ENCODE results near the gene TMA7.

Gene TMA7

GRCh38 chr3:48419597-48419996 lies 20.5 kb upstream of the TMA7 start:
- H3K4me1 ChIP-seq (ENCODE audit: control insufficient read depth, insufficient read depth, low read length) = no peaks in the 10 kb centered on the region
- no peak for TF ChIP-seq ZNF426 (tag by site-specific recombination; IDR thresholded peaks at IDR 0.05)
- no peak overlapping the region for H3K4me3 ChIP-seq (ENCODE audit: low read depth, low read length)
- H3K36me3 ChIP-seq (ENCODE audit: control insufficient read depth in 2 of 2, insufficient read depth in 1 of 2, low read length in 2 of 2) = peaks cover 0 to 11% of the 10 kb centered on the region in 2 experiments; a peak in 1 of 3 replicates
- CTCF ChIA-PET = interaction anchor here (1.9 kb wide), 1 partner anchor 17 kb away, joined by 10 read pairs; no protein-coding TSS in a partner anchor
- POLR2A ChIA-PET = no interaction called here
- H3K9me3 ChIP-seq (ENCODE audit: control insufficient read depth, insufficient read depth, low read depth, low read length) = no peaks in the 10 kb centered on the region
- H3K27ac ChIP-seq (ENCODE audit: extremely low read depth, low read depth, low read length) = no peak overlapping the region

GRCh38 chr3:48420561-48420960 lies 19.5 kb upstream of the TMA7 start:
- CTCF ChIA-PET = no interaction called here
- no peak overlapping the region for H3K4me3 ChIP-seq (ENCODE audit: low read depth, low read length)
- H3K36me3 ChIP-seq (ENCODE audit: control insufficient read depth in 2 of 2, insufficient read depth in 1 of 2, low read length in 2 of 2) = peaks cover 0 to 1% of the 10 kb centered on the region in 2 experiments; a peak in 1 of 3 replicates
- no peaks in the 10 kb centered on the region for H3K4me1 ChIP-seq (ENCODE audit: control insufficient read depth, insufficient read depth, low read length)
- H3K27ac ChIP-seq (ENCODE audit: extremely low read depth, low read depth, low read length) = no peak overlapping the region
- TF ChIP-seq ZNF324 (tag by site-specific recombination; IDR thresholded peaks at IDR 0.05) = no peak
- TF ChIP-seq ZSCAN23 (tag by site-specific recombination; IDR thresholded peaks at IDR 0.05) = no peak
- no peak for TF ChIP-seq ZNF391 (tag by site-specific recombination; IDR thresholded peaks at IDR 0.05; ENCODE audit: borderline replicate concordance, low read depth)
- TF ChIP-seq ZSCAN30 (tag by site-specific recombination; IDR thresholded peaks at IDR 0.05) = no peak
- TF ChIP-seq ZNF837 (tag by site-specific recombination; IDR thresholded peaks at IDR 0.05) = no peak
- no peak for TF ChIP-seq ZNF274 (IDR thresholded peaks at IDR 0.05; ENCODE audit: low read length)
- TF ChIP-seq ZNF274 (tag by site-specific recombination; IDR thresholded peaks at IDR 0.05; ENCODE audit: borderline replicate concordance) = no peak
- no peak for TF ChIP-seq ZNF138 (tag by site-specific recombination; IDR thresholded peaks at IDR 0.05; ENCODE audit: borderline replicate concordance)
- no peak for TF ChIP-seq HOXA7 (CRISPR knock-in tag; IDR thresholded peaks at IDR 0.05; ENCODE audit: borderline replicate concordance)
- no peak for TF ChIP-seq ZNF132 (tag by site-specific recombination; IDR thresholded peaks at IDR 0.05; ENCODE audit: borderline replicate concordance)
- TF ChIP-seq ZNF146 (tag by site-specific recombination; IDR thresholded peaks at IDR 0.05) = no peak
- no peak for TF ChIP-seq MYNN (tag by site-specific recombination; IDR thresholded peaks at IDR 0.05; ENCODE audit: borderline replicate concordance)
- no peak for TF ChIP-seq ZNF488 (tag by site-specific recombination; IDR thresholded peaks at IDR 0.05)
- H3K9me3 ChIP-seq (ENCODE audit: control insufficient read depth, insufficient read depth, low read depth, low read length) = no peaks in the 10 kb centered on the region
- POLR2A ChIA-PET = no interaction called here

- CTCF ChIA-PET = interaction anchor here (0.7 to 3.3 kb wide), 3 partner anchors 14 to 1007 kb away, joined by 3 to 17 read pairs (median 10); partner anchors contain the start of gene NICN1
Observed at GRCh38 chr3:48422272-48422671, 17.8 kb upstream of the TMA7 start.

More at GRCh38 chr3:48422272-48422671, 17.8 kb upstream of the TMA7 start:
- TF ChIP-seq ZNF776 (tag by site-specific recombination; IDR thresholded peaks at IDR 0.05; ENCODE audit: borderline replicate concordance) (no peak), SP2 (tag by site-specific recombination; IDR thresholded peaks at IDR 0.05) (no peak), CTCF (tag by site-specific recombination; IDR thresholded peaks at IDR 0.05) (0 out of 2 replicates have a peak, but pooled peaks have one; percentile 10)
- no peak overlapping the region for H3K27ac ChIP-seq (ENCODE audit: extremely low read depth, low read depth, low read length)
- no peaks in the 10 kb centered on the region for H3K36me3 ChIP-seq (ENCODE audit: control insufficient read depth in 2 of 2, insufficient read depth in 1 of 2, low read length in 2 of 2)
- H3K4me3 ChIP-seq (ENCODE audit: low read depth, low read length) = no peak overlapping the region
- no peaks in the 10 kb centered on the region for H3K4me1 ChIP-seq (ENCODE audit: control insufficient read depth, insufficient read depth, low read length)
- no peaks in the 10 kb centered on the region for H3K9me3 ChIP-seq (ENCODE audit: control insufficient read depth, insufficient read depth, low read depth, low read length)
- POLR2A ChIA-PET = interaction anchor here (1.5 kb wide), 1 partner anchor 51 kb away, joined by 3 read pairs; no protein-coding TSS in a partner anchor
